Posterior cingulate gyrus (tissue), 11 donors: ENCODE measurements around the gene SLC37A1.

ENCODE experiments used
- DNase-seq, 10 donors: peaks; one replicate each; pipeline versions ENCODE4 v3.0.0 to v3.0.0-alpha.2; 2020 to 2021; ENCODE audit warnings: mixed read lengths in 3 of 10
- intact Hi-C: fragments of 100-400 bp; cut with DNase I; formaldehyde crosslinking; loops from one replicate; pipeline ENCODE4 v1.15.1; 2023

SLC37A1 gene

DNA sequence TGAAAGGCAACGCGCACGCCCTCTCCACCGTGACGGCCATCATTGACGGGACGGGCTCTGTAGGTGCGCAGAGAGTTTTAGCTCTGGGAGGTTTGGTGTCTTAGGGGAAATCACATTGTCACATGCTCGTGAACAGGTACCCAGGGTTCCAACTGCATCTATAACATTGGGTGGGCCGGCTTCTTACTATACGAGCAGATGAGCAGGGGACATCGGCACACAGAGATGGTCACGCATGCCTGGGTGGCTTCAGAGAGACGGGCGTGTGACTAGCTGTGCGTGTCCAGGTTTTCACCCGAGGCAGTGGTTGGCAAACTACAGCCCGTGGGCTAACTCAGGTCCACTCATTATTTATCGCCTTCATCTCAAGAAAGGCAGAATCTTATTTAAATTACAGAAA, 54.7 kb downstream of the SLC37A1 start:
- intact Hi-C loops: no loop called here
- DNase-seq: peak in 3 of 10 donors; percentile 19 to 59 (median 20)

DNA sequence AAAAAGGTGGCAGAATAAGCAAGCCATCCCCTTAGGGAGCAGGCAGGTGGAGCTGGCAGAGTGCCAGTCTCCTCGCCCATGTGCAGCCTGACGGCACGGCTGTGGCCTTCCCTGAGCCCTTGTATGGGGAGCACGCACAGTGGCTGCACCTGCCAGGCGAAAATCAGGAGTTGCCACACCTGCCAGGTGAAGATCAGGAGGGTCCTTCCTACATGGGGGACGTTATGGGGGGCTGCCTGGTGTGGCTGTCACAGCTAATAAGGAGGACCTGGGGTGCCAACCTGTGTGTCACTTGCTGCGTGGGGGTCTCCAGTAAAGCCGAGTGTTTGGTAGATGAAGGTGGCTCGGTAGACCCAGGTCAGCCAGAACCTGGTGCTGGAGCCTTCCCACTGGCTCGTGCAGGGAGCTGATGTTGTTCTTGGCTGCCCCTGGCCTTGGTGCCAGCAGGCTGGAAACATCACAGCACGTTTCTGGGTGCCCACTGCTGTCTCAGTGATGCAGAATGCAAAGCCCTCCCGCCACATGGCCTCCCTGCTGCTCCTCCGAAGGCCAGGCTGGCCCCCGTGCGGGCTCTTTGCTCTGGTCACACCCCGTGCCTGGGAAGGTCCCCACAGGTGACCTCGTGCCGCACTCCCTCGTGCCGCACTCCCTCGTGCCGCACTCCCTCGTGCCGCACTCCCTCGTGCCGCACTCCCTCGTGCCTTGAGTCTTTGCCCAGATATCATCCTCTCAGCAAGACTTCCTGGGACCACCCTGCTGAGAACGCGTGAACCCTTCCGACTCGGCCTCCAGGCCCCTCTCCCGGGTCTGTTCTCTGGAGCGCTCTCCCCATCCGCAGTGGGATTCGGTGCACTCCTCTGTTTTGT, 55.4 kb downstream of the SLC37A1 start:
- intact Hi-C loops: no loop called here
- DNase-seq: peak in 3 of 10 donors; percentile 43 to 80 (median 67)

DNA sequence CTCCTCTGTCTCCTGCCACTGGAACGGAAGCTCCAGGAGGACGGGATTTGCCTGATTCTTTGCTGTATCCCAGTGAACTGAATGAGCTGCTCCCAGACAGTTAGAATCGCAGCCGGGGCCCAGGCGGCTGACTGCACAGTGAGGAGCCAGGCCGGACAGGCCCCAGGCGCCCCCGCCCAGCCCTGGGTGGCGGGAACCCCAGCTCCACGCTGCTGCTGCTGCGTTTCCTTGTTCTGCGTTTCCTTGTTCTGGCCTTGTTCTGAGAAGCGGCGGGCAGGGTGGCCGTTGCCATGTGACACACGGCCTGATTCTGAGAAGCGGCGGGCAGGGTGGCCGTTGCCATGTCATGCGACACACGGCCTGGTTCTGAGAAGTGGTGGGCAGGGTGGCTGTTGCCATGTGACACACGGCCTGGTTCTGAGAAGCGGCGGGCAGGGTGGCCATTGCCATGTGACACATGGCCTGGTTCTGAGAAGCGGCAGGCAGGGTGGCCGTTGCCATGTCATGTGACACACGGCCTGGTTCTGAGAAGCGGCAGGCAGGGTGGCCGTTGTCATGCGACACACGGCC, 56.2 kb downstream of the SLC37A1 start:
- peak in 3 of 10 donors; percentile 47 to 63 (median 52) for DNase-seq
- intact Hi-C loops: no loop called here

DNA sequence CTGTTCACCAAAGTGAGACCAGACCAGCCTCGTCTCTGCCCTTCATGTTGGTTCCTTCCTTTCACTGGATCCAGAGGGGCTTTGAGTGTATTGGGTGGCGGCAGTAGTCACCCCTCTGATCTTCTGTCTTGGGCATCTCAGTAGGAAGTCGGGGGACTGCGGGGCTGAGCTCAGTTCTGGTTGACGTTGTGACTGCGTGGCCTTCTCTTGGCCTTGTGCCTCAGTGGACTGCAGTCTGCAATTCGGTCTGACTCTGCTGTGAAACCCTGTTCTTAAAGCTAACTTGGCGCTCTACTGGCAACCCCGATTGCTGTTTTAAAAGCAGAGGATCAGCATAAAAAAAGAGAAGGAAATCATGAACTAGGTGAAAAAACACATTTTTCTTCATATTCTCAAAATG, 56.7 kb downstream of the SLC37A1 start:
- peak in 2 of 10 donors; percentile 25 to 67 for DNase-seq

DNA sequence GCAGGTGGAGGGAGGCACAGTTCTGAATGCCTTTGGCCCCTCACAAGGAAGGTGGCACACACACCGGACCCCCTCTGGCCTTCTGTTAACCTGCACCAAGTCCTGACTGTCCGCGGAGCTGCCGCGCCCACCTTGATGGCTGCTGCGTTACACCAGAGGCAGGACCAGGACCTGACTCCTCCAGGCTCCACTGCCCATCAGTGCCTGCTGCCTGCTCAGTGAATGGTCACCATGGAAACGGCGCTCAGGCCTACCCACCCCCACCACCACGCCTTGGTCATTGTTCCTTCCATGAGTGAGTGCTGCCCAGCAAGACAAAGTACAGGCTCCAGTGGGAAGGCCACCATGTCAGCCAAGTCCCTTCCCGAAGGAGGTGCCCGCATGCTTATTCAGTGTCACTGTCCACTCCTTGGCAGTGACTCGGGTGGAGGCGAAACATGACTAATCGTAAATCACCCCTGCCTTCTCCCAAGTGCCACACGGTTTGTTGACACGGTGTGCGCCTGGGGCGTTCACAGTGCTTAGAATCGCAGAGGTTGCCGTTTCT, 57.3 kb downstream of the SLC37A1 start:
- intact Hi-C loops: no loop called here
- peak in 5 of 10 donors; percentile 21 to 81 (median 58) for DNase-seq

More for the DNA sequence above, 56.7 kb downstream of the SLC37A1 start:
- intact Hi-C loops: no loop called here

DNA sequence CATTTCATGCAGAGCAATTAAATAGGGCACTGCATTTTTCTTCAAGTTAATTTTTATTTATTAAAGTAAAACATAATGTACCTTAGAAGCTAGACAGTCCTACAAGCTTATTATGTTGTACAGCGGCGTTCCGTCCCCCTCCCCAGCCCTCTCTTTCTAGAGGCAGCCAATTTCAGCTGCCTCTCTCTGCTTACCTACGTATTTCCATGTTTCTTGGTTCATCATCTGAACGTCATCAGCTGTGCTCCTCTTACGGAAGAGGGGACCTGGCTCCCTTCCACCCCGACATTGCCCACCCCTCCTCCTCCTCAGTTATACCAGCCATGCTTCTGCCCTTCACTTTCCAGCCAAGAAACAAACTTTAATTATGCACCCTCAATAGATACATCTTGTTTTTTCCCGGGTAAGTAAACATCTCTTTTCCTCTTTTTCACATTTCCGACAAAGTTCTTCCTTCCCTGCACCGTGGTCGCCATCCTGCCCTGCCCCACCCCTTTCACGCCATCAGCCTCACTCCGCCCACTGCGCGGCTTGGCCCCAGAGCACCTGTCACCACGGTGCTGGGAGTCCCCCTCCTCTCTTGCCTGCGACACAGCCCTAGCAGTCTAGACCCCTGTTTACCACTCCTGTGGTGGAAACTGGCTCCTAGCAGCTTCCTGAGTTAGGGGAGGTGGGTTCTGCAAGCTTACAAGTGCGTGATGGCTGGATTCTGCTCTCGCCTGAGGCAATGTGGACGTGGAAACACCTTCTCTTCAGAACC, 57.9 kb downstream of the SLC37A1 start:
- intact Hi-C loops: no loop called here
- peak in 3 of 10 donors; percentile 23 to 42 (median 39) for DNase-seq

DNA sequence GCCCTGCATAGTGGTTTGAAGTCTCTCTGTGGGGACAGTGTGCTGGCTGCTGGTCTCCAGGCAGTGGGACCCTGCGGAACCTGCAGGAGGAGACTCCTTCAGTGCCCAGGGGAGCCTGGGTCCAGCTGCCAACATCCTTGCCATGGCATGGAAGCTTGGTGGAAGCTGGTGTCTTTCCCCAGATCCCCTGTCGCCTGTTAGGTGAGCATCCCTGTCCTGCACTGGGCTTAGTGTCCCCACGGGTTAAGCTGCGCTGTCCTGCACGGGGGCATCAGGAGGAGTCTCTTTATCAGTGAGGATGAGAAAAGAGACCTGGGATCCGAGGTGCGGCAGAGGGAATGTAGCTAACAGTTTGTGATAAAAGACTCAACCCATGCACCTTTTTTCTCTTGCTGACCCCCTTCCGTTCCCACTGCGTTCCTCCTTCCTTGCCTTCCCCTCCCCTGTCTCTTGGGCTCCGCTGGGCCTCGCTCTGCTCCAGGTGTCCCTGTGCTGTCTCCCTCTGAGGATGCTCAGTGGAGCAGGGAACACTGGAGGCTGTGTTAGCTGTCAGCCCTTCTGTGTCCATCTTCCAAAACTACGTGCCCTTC, 59.3 kb downstream of the SLC37A1 start:
- DNase-seq: peak in 2 of 10 donors; percentile 60 to 66

DNA sequence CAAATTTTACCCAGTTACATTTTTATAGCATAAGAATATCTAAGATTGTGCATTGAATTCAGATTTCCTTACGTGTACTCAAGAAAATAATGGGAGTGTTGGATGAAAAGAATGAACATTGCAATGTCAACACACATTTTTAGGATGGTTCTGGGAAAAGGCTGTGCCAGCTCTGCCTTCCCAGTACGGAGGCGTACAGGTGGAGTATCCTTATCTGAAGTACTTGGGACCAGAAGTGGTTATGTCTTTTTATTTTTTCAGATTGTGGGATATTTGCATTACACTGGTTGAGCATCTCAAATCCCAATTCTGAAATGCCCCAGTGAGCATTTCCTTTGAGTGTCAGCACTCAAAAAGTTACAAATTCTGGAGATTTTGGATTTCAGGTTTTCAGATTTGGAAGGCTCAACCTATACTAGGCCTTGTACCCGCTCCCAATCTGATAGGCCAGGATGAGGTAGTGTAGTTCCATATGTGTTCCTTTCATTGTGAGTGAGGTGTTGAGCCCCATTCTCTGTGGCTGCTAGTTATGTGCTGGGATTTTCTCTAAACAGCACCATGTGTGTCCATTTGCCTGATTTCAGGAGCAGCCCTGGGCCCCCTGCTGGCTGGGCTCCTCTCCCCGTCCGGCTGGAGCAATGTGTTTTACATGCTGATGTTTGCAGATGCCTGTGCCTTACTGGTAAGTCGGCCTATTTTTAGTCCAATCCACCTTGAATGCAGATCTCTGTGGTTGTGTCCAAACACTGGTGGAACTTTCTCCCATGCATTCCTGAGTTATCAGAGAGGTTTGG, 60.8 kb downstream of the SLC37A1 start:
- intact Hi-C loops: no loop called here
- peak in 3 of 10 donors; percentile 15 to 49 (median 22) for DNase-seq

More for the DNA sequence above, 59.3 kb downstream of the SLC37A1 start:
- intact Hi-C loops: no loop called here

DNA sequence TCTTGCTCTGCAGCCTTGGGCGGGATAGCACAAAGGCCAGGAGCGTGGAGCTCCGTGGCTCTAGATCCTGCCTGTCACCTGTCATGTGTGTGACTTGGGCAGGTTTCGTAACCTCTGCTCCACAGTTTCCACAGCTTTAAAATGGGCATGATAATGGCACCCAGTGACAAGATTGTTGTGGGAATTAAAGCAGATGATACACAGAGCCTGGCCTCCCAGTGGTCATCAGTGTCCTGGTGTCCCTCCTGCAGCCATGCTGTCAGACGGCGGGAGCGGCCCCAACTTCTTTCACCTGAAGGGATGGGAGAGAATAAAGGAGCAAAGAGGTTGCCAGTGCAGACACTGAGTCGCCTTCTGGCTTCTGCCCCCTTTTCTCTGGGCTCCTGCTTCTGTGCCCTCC, 61.5 kb downstream of the SLC37A1 start:
- intact Hi-C loops: no loop called here
- DNase-seq: peak in 4 of 10 donors; percentile 5 to 57 (median 34)

DNA sequence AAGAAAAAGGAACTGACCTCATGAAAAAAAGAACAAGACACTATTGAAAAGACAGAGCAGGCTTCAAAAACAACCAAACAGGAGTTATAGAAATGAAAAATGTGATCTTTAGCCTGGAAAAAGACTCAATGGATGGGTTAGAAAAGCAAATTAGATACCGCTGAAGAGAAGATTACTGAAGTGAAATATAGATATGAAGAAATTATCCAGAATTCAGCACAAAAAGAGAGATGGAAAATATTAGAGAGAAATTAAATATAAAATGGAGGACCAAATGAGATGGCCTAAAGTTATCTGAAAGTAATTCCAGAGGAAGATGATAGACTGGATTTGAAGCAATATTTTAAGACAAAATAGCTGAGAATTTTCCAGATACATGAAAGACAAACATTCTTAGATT, 63.0 kb downstream of the SLC37A1 start:
- no peak for DNase-seq
- intact Hi-C loops: no loop called here

DNA sequence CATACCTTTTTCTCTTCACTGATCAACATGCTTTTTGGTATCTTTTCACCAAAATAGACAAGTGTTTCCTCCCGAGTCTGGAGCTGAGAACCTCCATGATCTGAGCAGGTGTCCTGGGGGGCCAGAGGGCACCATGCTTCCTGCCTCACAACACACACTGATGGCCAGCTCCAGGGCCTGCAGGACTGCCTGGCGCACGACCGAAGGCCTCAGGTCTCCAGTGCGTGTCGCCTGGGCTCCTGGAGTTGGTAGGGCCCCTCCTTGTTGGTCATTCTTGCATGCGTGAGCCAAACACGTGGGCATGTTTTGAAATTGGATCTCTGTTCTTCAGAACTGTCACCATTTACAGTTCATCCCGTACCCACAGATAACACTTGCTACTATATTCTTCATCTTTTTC, 64.4 kb downstream of the SLC37A1 start:
- intact Hi-C loops: no loop called here
- DNase-seq: peak in 3 of 10 donors; percentile 52 to 61 (median 58)

DNA sequence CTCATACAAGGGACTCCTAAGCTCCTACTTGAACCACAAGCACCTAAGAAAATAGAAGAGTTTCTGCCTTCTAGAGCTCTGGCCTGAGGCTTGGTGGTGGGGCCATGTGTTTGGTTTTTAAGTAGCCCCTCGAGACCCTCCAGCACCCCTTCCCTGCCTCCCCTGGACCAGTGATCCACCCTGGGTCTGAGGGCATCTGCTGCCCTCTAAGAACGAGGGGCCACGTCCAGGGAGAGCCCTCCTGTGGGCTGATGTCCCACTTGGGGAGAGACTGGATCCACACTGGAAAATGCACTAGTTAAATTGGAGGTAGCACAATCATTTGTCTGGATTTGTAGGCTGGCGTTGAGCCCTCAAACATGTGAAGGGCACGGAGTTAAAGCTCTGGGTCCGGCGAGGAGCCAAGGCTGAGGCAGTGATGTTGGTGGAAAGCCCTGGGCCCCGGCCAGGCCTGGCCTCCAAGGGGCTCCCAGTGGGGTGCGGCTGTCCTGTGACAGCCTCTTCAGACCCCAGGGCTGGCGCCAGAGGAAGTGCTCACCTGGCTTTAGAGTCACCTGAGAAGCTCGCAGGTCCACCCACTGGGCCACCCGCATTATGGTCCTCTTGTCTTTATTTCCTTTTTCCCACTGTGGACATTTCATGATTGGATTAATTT, 65.2 kb downstream of the SLC37A1 start:
- DNase-seq: peak in 3 of 10 donors; percentile 46 to 59 (median 52)
- intact Hi-C loops: no loop called here

DNA sequence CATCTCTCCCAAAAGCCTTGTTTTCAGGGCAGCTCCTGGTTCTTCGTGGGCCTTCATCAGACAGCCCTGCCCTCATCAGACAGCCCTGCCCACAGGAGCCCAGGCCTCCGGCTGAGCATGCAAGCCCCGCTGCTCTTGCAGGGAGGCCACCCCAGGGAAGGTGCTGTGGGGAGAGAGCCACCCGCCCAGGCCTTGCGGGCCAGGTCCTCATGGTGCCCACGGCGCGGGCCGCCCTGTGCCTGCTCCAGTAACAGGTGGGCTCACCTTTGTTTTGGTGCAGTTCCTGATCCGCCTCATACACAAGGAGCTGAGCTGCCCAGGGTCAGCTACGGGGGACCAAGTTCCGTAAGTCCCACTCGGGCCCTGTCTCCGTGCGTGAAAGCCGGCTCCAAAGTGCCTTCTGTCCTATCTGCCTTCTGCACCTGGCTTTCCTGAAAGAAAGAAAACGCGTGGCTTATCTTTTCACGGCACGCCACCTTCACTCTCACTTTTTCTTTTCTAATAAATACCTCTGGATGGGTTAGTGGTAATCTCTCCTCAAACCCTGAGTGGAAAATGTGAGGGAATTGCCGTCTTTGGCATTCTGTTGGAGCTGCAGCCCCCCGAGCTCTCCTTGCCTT, 65.9 kb downstream of the SLC37A1 start:
- intact Hi-C loops: no loop called here
- peak in 3 of 10 donors; percentile 68 to 77 (median 77) for DNase-seq

DNA sequence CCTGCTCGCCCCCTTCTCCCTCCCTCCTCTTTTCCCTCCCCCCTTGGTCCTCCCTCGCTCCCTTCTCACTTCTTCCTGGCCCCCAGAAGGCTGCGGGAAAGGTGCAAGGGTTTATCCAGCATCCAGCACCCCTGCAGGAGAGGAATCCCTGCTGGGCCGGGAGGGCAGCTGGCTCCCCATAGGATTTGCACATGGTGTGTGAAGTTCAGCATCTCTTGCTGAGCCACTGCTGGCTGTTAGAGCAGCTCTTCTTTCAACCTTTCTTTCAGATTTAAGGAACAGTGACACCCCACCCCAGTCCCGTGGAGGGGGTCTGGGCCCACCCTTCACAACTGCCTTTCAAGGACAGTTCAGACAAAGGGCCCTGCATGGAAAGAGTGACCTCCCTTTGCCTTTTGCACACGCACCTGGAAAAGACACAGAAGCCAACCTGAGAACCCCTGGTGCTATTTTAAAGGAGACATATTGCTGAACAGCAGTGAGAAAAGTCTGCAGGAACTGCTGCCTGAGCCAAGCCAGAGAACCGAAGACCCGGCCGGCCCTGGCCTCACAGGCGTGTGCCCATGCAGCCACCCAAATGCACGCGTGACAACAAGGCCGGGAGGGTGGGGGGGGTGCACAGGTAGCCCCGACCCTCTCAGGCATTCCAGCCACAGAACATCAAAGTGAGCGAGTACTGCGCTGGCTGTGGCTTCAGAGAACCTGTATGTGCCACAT, 66.6 kb downstream of the SLC37A1 start:
- intact Hi-C loops: no loop called here
- peak in 3 of 10 donors; percentile 32 to 55 (median 51) for DNase-seq

DNA sequence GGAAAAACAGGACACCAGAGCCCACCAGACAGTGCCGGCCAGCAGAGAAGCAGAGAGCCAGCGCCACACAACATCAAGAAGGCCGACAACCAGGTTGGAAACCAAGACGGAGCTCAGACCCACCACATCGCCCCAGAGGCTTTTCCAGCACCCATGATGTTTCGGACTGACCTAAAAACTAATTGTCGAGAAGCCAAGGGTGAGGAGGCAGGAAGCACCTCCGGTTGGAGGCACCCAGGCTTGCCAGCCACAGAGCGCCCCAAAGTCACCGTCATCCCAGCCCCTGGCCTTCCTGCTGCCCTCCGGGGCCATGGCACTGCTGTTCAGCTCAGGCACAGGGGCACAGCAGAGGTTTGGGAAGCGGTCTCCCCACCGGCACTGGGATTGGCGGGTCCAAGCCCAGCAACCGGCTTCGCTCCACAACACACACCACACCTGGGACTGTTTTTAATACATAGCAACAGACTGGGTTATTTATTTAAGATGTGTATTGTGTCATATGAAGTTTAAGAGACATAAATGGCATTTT, 67.2 kb downstream of the SLC37A1 start:
- intact Hi-C loops: no loop called here
- DNase-seq: peak in 4 of 10 donors; percentile 4 to 65 (median 50)

DNA sequence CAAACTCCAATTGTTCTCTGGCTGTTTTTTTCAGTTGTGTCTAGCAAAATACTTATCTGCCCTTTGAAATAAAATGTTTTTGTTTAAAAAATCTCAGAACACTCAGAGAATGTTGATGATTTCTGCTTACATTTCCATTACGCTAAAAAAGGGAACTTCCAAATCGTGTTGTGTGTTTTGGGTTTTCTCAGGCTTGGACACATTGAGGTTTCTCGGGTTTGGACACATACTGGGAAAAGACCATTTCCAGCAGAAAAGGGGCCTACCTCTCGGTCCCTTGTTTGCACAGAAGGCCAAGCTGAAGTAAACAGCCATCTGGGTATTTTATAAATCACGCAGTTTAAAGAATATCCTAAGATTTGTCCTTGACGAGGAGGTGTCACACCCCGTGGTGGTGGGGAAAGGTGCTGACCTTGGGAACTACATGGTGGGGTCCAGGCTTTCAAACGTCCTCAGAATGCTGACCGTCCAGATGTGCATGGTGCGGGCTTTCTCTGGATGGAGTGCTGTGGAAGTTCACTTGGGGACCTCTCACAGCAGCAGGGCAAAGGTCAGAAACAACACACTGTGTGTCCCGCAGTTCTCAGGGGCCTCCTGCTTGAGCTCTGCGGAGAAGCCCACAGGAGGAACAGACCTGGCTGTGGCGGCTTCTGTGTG, 67.8 kb downstream of the SLC37A1 start:
- DNase-seq: peak in 4 of 10 donors; percentile 1 to 60 (median 46)
- intact Hi-C loops: no loop called here
